Stimulated activated CD8-positive, alpha-beta memory T cell treated with anti-CD3 and anti-CD28 coated beads, Interleukin-7, amount 100 ng/mL, for 4 hours (primary cell): ENCODE measurements around the gene CERS3.

Experiments used
- DNase-seq, 2 donors: peaks; one replicate each; pipeline ENCODE4 v3.0.0-alpha.2; 2020; ENCODE audit warnings: low read depth in 2 of 2

CERS3 gene

DNA sequence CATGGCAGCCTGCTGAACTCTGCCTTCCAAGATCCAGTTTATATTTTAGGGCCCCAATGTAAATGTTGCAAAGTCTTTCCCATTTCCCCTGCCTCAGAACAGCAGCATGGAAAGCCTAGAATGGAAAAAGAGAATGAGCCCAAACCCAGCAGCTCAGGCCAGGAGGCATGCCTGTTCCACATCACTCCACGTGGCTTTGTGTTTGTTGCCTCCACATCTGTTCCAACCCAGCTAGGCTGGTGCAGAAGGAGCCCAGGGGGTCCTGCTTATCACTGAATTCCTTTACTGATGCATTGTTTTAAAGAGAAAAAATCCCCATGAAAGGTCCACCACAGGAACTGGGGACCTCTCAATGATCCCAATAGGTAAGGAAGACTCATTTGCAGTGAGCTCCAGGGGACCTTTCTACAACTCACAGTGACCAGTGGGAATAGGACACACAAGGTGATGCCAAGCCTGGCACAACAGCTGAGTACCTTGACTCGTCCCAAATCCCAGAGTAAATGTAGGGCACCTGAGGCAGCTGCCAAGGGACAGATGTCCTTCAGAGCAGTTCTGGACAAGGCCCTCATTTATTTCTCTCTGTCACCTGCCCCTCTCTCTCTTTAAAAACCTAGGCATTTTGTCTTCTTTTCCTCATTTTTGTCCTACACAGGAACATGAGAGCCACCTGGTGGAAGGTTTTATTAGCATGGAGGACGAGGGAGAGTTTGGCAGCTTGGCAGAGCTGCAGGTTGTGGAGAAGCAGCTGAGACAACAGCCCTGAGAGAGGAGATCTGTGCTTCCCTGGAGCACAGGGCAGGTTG lies 145.2 kb downstream of the CERS3 start:
- no peak for DNase-seq

DNA sequence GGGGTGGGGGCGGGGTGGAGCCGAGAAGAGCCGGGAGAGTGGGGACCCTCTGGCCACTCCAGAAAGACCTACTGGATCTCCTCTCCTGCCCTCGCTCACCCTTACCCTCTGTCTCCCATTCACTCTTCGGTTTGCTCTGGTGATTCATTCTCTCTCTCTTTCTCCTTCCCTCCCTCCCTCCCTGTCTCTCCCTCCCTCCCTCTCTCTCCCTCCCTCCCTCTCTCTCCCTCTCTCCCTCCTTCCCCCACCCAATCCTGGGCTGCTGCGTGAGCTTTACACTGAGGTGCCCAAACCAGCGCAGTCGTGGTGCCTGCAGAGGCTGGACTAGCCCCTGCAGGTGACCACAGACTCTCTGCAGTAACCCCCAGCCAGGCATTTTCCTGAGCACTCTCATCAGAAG lies 154.8 kb downstream of the CERS3 start:
- no peak for DNase-seq

DNA sequence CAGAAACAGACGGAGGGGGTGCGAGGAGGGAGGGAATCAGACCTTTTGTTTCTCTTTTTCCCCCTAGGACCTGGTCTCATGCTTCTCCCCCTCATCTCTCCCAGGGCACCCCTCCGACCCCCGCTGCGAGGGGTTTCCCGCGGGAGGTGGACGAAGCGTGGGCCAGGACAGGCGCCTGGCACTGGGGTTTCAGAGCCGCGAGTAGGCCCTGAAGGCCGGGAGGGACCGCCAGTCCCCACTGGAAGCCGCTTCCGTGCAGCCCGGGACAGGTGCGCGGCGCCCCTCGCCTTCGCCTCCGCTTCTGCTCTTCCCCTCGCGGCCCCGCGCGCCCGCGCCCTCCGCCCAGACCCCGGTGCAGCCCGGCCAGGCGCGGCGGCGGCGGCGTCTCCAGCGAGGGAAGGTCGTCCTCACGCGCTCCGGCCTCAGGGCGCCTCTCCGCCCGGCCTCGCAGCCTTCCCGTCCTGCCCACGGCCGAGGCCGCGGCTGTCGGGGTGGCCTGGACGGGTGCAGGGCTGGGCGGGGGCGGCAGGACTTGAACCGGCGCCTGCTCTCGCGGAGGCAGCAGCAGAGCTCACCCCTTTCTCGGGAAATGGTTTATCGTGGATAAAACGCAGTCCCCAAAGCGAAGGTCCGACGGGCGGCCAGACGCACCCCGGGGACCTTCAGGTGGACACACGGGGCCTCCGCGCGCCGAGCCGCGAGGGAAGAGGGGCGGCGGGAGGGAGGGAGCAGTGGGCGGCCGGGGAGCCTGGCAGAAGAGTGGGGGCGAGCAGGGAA lies 155.4 kb downstream of the CERS3 start:
- no peak for DNase-seq

DNA sequence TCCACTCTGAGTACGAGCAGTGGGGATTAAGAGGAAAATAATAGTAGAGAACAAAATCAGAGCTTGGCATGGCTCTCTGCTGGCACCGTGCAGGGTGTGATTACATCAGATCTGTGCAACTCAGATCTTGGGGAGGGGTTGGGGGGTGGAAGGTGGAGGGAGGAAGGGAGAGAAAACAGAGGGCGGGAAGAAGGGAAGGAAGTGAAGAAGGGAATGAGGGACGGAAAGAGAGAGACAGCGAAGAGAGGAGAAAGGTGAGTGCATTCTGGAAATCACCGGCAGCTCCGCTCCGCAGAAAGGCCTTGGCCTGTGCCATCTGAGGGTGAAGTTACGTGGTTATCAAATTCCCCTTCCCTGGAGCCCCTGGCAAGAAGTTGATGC lies 156.0 kb downstream of the CERS3 start:
- DNase-seq, result no peak

DNA sequence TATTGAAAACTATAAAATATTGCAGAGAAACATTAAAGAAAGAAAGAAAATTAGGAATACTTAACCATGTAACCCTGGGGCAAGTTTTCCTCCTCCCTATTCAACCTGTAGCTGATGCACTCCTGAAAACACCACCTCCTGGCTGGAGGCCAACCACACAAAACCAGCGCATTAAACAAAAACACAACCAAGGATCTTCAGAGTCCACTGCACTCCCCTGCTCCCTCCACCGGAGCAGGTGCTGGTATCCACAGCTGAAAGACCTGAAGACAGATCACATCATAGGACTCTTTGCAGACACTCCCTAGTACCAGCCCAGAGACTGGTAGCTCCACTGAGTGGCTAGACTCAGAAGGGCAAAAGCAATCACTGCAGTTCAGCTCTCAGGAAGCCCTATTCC lies 173.4 kb downstream of the CERS3 start:
- no peak for DNase-seq

DNA sequence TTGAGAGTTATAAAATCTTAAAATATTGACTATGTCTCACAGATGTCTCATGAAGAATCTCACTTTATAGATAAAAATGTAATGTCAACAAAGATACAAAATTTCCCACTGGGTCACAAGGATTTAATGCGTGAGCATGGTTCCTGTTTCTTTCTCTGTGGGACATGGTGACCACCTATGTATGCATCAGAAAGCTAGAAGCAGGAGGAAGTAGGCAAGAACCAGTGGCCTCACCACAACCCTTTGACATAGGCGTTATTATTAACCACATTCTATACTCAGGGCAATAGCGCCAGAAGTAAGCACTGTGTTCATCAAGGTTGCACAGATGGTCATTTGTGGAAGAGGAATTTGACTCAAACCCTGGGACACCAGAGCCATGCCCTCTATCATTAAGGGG lies 175.3 kb downstream of the CERS3 start:
- DNase-seq, result no peak

DNA sequence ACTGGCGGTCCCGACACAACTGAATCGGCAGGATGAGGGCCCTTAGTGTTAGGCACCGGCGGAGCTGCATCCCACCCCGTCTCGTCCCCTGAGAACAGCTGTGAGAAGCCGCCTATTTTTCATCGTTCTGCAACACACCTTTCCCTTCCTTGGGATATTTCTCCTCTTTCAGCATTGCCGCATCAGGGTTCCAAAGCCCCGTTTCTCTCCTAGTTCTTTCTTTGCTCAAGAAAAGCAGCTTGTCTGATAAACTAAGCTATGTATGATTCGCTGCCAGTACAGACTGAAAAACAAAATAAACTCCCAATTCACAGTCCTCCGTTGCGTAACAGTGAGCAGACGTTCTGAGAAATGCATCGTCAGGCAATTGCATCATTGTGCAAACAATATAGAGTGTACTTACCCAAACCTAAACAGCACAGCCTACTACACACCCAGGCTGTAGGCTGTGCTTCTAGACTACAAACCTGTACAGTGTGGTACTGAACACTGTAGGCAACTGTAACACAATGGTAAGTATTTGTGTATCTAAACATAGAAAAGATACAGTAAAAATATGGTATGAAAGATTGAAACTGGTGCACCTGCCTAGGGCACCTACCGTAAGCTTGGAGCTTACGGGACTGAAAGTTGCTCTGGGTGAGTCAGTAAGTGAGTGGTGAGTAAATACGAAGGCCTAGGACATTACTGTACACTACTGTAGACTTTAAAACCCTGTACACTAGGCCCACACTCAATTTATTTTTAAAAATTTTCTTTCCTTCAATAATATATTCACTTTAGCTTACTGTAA lies 178.1 kb downstream of the CERS3 start:
- DNase-seq, result no peak
